HepG2 (cell line): ENCODE data around the gene ME2.

Source experiments
- E2F2 ChIP-seq: sonication (generic); formaldehyde crosslinking; IDR thresholded peaks from 2 replicates; pipeline ENCODE4 v1.4.0; 2020; ENCODE audit warnings: missing genetic modification reagents, borderline replicate concordance
- IKZF4 ChIP-seq: sonication (generic); formaldehyde crosslinking; IDR thresholded peaks from 2 replicates; pipeline ENCODE4 v1.5.1; 2020; ENCODE audit warnings: borderline replicate concordance, mild to moderate bottlenecking, low read depth, missing genetic modification reagents; ENCODE audit errors: not compliant biosample characterization
- NCOR1 ChIP-seq: fragments of 200-600 bp; sonication (generic); IDR thresholded peaks from 2 replicates; pipeline ENCODE4 v1.7.0; 2017; ENCODE audit warnings: antibody characterized with exemption, low read length, borderline replicate concordance
- PCBP1 ChIP-seq: fragments of 200-400 bp; formaldehyde crosslinking; IDR thresholded peaks from 2 replicates; pipeline ENCODE4 v1.6.1; 2017; ENCODE audit warnings: mild to moderate bottlenecking, low read depth, low read length, borderline replicate concordance
- REST ChIP-seq, 2 experiments: IDR thresholded peaks; 2 replicates each; pipeline ENCODE4 v1.6.1; 2011 to 2012; ENCODE audit warnings: low read length in 2 of 2, borderline replicate concordance in 1 of 2, low read depth in 1 of 2, mild to moderate bottlenecking in 1 of 2, moderate library complexity in 1 of 2

- TF ChIP-seq PCBP1: no peak
- no peak for TF ChIP-seq REST (IDR thresholded peaks at IDR 0.05; ENCODE audit: borderline replicate concordance in 1 of 2, low read depth in 1 of 2, low read length in 2 of 2)
- TF ChIP-seq NCOR1: no peak
- TF ChIP-seq E2F2 (CRISPR knock-in tag): no peak
- TF ChIP-seq IKZF4 (CRISPR knock-in tag): peak; percentile 57
Observed at GRCh38 chr18:50878345-50879301, at the start of gene ME2.
